CD4-positive, alpha-beta T cell treated with Interleukin-17A for 1 hour (primary cell): ENCODE results near the gene CSNK1D.

ENCODE experiments used
- DNase-seq: peaks from one replicate; pipeline ENCODE4 v3.0.0-alpha.2; 2020

The CSNK1D gene

GRCh38 chr17:82294064-82294773 lies 20.7 kb upstream of the CSNK1D start:
- no peak for DNase-seq

- peak; percentile 97 for DNase-seq
These were observed 19.0 kb upstream of the CSNK1D start for GRCh38 chr17:82292251-82293154.

GRCh38 chr17:82291582-82292250 lies 18.2 kb upstream of the CSNK1D start:
- no peak for DNase-seq

GRCh38 chr17:82287868-82288801 lies 14.6 kb upstream of the CSNK1D start:
- DNase-seq = no peak

GRCh38 chr17:82287013-82287867 lies 13.7 kb upstream of the CSNK1D start:
- no peak for DNase-seq

GRCh38 chr17:82285141-82285540 lies 11.6 kb upstream of the CSNK1D start:
- DNase-seq = no peak

GRCh38 chr17:82283208-82283749 lies 9.8 kb upstream of the CSNK1D start:
- DNase-seq = no peak

- DNase-seq = no peak
These were observed 9.0 kb upstream of the CSNK1D start for GRCh38 chr17:82282239-82283207.

- no peak for DNase-seq
These were observed 8.2 kb upstream of the CSNK1D start for GRCh38 chr17:82281502-82282238.

- no peak for DNase-seq
These were observed 7.6 kb upstream of the CSNK1D start for GRCh38 chr17:82281076-82281475.

GRCh38 chr17:82280537-82280936 lies 7.0 kb upstream of the CSNK1D start:
- no peak for DNase-seq

- no peak for DNase-seq
These were observed 5.4 kb upstream of the CSNK1D start for GRCh38 chr17:82278786-82279391.

GRCh38 chr17:82278308-82278707 lies 4.8 kb upstream of the CSNK1D start:
- no peak for DNase-seq

GRCh38 chr17:82277851-82278250 lies 4.4 kb upstream of the CSNK1D start:
- DNase-seq = no peak

GRCh38 chr17:82276938-82277337 lies 3.4 kb upstream of the CSNK1D start:
- no peak for DNase-seq

GRCh38 chr17:82275326-82275725 lies 1.8 kb upstream of the CSNK1D start:
- no peak for DNase-seq

- DNase-seq = no peak
These were observed 877 bp upstream of the CSNK1D start for GRCh38 chr17:82274134-82275020.
